ENCODE measurements around the gene CCBE1.
"Not testable (repeated sequence)": the region's sequence is repeated elsewhere in the genome, so short reads cannot be mapped to it uniquely, and the experiment has no call there.

The CCBE1 gene

DNA sequence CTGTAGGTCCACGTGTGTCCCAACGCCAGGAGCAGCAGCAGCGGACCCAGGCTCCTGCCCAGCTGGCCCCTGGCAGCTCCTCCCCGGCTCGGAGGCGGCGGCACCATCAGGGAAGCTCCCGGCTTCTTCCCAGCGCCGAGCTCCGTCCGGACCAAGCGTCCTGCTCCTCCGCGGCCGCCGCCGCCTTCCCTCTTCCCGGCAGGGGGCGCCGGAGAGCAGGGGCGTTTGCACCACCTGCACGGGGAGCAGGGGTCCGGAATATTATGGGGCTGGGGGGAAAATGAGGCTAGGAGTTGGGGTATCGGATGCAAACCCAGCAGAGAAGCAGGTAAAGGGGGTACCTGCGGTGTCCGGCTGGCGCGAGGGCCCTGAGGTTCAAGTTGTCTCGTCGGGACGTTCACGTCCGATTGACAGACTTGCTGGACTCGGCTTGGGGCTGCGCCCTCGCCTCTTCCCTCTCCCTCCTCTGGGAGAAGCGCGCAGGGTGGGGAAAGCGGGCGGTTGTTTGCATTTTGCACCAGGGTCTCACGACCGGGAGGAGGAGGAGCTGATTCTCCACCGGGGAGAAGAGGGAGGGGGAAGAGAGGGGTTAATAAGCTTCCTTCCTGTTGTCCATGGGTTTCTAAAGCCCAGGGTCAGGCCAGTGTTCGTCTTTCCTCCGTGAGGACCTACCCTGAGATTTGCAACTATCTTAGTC lies at the start of gene CCBE1:
CCBE1 (minus strand) TSS at position 188 of the 697 bp plus-strand sequence.
- no peak for DNase-seq

DNA sequence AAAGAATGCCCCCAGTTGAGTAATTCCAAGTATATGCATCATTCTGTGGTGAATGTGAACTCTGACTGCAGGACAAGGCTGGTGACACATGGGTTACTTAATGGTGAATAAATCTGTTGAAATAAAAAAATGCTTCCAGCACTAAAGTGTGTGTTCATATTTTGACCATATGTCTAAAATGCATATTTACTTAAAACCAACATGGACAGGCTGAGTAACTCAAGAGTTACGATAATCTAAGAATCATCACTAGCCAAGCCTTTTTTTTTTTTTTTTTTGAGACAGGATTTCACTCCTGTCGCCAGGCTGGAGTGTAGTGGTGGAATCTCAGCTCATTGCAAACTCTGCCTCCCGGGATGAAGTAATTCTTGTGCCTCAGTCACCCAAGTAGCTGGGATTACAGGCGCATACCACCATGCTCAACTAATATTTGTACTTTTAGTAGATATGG lies 47.1 kb upstream of the CCBE1 start:
- no peak for DNase-seq

DNA sequence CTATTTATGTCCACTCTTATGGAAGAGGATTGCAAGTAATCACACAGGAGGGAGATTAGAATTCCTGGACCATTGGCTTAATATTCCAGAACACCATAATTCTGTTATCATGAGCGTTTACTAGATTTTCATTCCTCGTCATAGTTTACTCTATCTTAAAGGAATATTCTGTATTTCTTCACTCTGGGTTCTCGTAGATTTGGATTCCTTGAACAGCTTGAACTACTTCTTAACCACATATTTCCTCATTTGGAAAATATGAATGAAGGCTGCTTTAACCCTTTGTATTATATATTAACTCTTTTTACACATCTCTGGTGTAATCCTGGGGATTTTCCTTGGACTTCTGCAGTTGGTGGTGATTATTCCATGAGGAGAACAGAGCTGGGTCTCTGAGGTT lies 46.3 kb upstream of the CCBE1 start:
- no peak for DNase-seq

DNA sequence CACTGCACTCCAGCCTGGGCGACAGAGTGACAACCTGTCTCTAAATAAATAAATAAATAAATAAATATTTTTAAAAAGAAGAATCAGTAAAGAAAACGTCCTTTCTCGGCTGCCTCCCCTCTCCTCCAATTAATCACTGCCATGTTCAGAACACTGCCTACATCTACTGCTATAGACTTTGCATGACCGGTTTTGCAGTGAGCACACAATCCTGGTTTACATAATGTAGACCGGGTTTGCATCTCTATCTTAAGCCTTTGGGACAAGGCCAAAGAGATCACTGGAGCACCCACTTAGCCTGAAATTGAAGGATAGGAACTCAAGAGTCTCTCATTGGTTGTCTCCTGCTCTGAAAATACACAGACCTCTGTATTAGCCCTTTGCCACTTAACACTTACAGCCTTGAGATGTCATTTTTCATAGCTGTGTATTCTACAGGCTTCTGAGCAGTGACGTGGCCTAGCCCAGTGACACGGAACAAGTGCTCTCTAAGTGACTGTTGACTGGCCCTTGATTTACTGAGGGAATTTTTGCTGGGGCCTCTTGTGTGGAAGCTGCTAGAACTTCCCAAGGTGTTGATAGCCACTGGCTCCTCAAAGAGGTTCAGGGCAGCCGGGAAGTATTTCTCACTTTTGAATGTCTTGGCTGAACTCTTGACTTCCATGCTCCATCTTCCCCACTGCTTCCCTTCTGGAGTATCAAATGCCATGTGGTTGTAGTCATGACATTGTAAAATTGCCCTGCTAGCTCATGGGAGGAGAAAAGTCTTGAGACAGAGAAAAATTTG lies 45.3 kb upstream of the CCBE1 start:
- DNase-seq: no peak

DNA sequence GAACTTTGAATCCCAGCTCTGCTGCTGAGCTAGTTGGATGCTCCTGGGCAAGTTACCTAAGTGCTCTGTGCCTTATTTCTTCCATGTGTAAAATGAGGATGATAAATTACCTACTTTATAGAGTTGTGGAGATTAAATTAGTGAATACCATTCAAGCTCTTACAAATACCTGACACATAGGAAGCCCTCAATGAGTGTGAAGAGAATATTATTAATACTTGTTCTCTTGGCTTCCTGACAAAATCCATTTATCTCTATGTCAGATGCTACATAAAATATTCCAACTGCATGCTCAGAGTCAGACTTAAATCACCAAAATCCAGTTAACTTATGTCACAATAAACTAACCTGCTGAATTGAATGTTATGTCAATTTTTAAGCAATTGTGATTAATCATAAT lies 42.9 kb upstream of the CCBE1 start:
- no peak for DNase-seq

DNA sequence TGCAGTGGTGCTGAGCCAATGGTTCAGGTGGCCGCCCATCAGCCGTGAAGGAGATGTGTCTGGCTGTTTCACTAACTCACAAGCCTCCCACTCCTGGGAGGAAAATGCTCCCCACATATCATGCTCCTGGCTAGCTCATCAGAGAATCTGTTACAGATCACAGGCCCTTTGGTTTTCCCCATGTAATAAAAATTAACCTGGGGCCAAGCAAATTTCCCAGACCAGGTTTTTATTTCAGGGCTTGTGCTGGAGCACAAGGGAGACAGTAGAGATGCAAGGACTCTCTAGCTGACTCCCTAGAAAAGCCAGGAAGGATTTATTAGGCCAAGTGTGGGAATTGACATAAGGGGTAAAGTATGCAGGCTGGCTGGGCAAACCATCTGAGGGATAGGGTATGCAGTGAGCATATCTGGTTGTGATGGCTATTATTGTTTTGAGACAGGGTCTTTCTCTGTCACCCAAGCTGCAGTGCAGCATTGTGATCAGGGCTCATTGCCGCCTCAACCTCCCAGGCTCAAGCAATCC lies 40.6 kb upstream of the CCBE1 start:
- no peak for DNase-seq

DNA sequence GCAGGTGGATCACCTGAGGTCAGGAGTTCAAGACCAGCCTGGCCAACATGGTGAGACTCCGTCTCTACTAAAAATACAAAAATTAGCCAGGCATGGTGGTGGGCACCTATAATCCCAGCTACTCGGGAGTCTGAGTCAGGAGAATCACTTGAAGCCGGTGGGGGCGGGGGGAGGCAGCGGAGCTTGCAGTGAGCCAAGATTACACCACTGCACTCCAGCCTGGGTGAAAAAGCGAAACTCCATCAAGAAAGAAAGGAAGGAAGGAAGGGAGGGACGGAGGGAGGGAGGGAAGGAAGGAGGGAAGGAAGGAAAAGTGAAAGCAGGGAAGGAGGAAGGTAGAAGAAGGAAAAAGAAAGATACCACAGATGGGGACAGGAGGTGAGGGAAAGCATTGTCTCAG lies 40.1 kb upstream of the CCBE1 start:
- not testable (repeated sequence) for DNase-seq

DNA sequence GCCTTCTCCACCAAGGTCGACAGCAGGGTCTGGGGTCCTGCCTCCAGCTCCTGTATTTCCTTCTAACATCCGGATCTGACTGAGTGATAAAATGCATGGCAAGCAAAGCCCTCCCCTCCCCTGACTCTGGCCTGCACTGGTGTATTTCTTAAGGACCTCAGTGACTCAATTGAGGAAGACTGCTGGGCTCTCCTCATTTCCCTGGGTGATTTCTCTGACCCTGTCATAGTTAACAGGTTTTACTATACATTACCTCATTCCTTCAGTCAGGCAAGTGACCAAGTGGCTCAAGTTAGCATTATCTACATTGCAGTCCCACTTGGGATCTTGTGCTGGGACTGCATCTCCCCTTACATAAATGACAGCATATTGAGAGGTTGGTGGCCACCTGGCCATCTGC lies 38.8 kb upstream of the CCBE1 start:
- no peak for DNase-seq

DNA sequence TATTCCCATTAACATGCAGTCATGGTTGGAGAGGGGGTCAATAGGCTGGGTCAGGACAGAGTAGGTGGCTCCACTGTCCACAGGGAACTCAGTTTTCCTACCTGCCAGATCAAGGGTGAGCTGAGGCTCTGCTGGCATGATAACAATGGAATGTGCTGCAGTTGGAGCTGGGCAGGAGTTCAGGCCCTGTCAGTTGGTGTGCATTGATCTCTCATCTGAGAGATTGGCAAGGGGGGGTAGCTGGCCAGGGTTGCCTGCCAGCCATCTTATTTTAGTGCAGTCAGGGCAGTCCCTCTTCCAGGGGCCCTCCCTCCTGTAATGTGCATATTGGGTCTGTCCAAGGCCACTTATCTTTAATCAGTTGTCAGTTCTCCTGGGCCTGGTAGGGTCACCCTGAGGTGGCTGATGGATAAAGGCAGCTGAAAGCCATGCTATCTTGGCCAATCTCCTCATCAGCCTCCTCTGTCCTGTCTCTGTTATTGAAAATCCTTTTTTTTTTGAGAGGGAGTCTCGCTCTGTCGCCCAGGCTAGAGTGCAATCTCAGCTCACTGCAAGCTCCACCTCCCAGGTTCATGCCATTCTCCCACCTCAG lies 38.1 kb upstream of the CCBE1 start:
- no peak for DNase-seq

DNA sequence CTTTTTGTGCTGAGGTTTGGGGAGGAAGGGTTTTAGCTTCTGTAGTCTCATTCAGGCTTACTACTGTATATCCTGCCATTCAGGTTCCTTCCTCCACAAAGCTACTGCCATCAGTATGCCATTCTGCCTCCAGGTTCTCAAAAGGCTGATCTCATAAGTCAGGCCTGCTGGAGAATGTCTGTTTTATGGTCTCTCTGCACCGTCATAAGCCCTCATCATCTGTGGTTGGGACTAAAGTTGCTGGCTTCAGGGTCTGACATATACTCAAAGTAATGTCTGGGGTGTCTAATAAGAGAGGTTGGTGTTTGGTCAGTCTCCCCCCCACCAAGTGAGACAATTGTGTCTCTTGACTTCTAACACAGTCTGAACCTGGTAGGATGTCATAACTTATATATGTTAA lies 36.2 kb upstream of the CCBE1 start:
- DNase-seq: no peak

DNA sequence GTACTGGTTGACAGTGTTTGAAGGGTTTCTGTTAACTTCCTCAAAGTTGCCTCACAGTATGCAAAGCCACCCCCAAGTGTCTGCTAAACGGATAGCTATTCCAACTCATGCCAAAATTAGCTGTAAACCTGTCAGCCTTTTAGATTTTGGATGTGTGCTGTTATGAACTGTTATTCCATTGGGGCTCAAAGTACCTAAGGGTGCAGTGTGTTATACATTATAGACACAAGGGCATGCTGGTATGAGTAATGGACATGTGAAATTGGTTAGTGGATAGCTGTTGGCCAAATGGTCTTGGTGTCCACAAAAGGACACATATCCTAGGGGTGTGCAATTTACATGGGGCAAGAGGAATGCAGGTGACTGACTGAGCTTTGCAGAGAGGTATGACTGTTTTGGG lies 33.7 kb upstream of the CCBE1 start:
- DNase-seq: no peak

DNA sequence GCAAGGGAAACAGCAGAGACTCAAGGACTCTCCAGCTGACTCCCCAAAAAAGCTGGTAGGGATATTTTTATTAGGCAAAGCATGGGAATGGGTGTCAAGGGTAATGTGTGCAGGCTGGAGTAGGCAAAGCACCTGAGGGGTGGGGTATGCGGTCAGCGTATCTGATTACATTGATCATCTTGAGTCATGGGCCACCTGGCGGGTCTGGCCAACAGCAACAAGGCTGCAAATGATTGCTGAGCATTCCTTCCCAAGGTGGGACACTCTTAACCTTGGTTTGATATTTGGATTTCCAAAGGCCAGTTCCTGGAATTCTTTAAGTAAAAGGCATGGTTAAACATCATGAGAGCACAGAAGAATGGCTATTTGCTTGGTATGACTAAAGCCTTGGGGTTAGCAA lies 32.6 kb upstream of the CCBE1 start:
- no peak for DNase-seq

DNA sequence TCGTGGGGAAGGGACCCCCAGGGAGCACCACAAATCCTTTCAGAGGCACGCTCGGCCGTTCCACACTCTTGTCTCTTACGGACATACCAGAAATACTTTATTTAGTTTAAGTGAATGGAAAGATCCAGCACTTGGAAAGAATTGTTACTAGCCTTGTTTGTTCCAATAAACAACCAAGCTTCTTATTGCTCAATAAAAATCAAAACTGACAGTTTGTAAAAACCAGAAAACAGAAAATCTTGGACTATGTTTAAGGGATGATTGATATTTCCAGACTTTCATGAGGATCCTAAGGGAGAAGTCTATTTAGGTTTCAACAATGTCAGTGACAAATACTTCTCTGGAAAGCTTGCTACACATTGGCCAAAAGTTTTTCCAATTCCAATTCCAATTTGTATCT lies 31.6 kb upstream of the CCBE1 start:
- DNase-seq: no peak

DNA sequence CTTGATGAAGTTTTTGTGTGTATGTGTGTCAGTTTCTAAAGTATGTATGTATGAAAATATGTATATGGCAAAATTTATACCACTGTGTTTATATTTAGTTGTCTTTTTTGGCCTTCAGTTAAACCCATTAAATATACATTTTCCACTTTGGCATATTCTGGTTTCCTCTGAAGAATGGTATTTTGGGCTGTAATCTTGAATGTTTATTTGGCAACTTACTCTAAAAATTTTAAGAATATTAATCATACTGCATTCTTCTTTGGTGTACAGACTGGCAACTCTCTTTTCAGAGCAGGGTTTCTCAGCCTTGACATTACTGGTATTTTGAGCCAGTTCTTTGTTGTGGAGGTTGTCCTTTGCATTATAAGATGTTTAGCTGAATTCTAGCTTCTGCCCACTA lies 27.9 kb upstream of the CCBE1 start:
- no peak for DNase-seq

DNA sequence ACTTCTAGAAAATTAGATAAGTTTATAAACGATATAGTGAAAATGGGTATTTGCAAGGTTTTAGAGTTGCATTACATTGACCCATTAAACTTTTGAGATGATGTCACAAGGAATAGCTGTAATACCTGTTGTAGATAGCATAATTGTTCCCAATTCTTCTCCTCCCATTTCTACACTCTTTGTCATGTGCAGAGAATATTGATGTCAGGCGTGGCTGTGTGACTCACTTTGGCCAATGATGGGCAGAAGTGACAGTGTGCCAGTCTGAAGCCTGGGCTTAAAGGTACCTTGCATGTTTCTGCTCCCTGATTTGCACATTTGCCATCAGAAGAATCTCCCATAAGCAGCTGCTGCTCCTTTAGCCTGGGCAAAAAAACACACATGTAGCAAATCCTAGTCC lies 26.9 kb upstream of the CCBE1 start:
- no peak for DNase-seq

DNA sequence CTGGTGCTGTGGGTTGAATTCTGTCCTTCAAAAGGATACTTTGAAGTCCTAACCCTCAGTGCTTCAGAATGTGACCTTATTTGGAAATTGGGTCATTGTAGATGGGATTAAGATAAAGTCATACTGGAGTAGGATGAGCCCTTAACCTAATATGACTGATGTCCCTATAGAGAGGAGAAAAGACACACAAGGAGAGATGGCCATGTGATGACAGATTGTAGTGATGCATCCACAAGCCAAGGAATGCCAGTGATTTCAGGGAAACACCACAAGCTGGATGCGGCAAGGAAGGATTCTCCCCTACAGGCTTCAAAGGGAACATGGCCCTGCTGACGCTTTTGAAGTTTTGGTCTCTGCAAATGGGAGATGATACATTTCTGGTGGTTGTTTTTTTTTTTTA lies 24.7 kb upstream of the CCBE1 start:
- no peak for DNase-seq

DNA sequence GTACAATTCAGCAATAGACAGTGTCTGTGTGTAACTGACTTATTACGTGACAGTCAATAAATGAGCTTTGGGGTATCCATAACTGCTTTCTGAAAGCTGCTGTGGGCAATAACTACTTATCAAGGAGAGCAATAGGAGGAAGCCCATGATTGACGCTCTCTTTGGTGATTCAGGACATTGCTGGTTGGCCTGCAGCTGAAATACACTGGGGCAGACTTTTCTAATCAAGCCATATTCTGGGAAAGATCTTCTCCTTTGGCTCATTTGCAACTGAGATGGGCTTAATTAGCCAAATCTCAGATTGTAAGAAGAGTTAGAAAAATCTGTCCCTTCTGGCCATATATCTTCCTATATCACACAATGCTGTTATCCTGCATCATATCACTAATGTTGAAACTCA lies 24.0 kb upstream of the CCBE1 start:
- DNase-seq: no peak

DNA sequence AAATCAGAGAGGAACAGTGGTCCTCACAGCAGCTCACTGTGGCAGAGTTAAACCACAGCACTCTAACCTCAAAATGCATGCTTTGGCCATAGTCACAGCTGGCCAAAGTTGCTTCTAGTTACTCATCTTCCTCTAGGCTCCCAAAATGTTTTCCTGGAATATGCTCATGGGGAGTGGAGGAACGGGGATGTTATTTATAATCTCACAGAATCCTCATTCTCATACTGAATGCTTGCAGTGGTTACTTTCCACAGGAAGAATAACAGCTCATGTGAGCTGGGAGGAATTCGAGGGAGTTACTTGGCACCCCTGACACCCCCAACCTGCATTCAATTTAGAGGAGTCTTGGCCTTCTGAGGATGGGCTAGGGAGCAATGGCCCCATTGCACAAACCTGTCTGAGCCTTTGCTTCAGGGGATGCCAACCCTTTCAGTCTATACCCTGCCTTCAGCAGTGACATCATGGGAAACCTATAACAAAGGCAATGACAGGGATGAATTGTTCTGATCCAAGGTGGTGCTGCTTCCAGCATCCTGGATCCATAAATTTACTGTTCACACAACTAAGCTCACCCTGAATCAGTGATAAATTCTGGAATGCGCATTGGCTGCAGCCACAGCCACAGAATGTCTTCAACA lies 22.4 kb upstream of the CCBE1 start:
- DNase-seq: no peak

DNA sequence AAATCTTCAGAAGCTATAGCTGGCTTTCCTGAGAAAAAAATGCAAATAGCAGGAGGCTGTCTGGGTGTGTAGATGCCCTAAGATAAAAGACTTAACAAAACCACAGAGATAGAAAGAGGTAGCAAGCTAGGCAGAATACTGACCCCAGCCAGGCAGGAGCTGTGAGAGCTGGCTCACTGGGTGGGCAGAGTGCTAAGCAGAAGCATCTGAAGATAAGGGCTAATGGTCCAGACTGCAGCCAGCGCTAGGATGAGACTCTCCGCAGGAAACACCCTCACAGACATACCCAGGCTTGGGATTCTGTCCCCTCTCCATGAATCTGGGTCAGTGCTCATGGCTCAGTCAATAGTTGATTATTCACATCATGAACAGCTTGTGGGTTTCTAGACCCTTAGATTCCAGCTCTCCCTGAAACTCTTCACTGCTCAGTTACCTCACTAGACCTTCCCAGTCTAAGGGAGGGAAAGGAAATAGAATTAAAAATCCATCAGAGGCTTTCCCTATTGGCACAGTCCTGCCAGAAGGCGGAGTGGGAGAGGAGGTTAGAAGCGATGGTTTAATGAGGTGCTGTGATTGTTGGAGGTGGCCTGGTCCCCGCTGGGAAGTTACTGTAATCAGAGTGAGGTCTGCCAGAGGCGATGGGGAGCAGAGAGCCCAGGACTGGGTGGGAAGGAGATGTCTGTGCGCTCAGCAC lies 21.4 kb upstream of the CCBE1 start:
- no peak for DNase-seq

DNA sequence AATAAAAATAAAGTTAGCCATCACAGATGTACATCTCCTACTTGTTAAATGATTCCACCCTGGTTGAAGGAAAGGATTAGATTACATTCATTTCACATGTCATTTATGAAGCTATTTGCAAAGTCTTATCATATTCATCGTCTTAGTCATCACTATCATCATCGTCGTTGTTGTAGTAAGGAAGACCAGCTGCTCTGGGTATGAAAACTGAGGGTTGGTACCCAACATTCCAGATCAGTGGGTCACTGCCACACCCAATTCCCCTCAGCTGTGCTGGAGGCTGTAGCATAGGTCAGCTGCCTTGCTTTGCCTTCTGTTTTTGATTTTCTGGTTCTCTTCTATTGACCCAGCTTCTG lies 20.9 kb upstream of the CCBE1 start:
- no peak for DNase-seq

DNA sequence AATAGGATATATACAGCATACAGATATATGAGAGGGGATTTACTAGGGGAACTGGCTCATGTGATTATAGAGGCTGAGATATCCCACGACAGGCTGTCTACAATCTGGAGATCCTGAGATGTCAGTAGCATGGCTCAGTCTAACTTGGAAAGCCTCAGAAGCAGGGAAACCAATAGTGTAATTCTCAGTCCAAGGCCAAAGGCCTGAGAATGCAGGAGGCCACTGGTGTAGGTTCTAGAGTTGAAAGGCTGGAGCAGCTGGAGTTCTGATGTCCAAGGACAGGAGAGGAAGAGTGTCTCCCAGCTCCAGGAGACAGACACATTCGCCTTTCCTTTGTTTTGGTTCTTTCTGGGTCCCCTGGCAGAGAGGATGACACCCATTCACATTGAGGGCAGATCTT lies 20.1 kb upstream of the CCBE1 start:
- no peak for DNase-seq

DNA sequence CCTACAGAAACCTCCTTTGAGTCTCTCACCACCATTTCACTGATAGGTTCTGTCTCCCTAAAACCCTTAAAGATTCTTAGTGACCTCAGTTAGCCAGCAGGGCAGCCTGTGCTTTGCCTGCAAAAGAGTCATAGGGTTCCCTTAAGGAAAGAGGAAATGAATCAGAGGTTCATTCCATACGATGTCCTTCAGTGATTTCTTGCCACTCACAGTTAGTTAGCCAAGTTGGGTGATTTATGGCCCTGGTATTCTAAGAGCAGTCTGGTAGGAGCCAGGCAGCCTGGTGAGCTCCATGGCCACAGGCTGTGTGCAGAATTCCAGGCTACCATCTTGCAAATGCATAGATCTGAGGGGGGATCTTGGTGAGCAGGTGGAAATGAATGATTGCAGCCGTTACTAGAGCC lies 18.7 kb upstream of the CCBE1 start:
- DNase-seq: no peak

DNA sequence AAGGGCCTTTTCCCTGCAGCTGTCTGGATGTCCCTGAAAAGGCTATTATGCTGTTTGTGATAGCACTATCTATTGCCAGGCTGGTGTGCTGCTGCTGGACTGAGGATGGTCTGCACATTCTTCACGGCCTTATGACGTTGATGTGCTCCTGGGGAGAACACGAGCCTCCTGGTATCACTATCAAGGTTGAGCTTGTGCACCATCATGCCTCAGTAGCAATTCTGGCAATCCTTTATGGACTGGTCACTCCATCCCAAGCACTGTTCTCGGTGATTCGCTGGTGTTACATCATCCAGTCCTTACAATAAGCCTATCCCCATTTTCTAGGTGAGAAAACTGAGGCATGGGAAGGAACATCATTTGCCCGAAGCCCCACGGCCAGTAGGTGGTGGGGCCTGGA lies 18.2 kb upstream of the CCBE1 start:
- DNase-seq: no peak
